HG03378 (cell line): ENCODE data around the gene CMTR2.

Source experiments
- ATAC-seq: cut with Tn5 transposase; IDR thresholded peaks from one replicate; pipeline ENCODE4 v1.9.1; 2021; ENCODE audit warnings: mild to moderate bottlenecking, moderate library complexity; ENCODE audit not compliant: unreplicated experiment

CMTR2 gene

DNA sequence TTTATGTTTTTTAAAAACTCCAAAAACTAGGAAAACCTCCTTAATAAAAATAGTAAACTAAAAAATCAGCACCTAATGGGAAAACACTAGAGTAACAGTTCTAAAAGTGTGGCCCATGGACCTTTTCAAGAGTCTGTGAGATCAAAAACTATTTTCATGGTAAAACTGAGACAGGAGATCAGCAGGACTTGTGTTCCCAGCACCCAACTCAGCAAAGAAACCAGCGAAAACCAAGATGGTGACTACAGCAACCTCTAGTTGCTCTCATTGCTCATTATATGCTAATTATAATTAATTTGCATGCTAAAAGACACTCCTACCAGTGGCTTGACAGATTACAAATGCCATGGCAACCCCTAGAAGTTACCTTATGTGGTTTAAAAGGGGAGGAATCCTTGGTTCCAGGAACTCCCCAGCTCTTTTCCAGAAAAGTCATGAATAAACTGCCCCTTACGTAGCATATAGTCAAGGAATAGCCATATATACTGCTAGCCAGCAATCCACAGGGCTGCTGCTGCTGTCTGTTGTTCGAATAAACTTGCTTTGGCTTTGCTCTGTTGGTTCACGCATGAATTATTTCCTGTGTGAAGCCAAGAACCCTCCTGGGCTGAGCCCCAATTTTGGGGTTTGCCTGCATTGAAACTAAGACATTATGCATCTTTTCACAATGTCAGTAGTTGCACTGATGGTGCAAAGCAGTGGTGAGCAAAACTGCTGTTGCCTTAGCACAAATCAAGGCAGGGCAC lies 12.4 kb downstream of the CMTR2 start:
- no peak for ATAC-seq

DNA sequence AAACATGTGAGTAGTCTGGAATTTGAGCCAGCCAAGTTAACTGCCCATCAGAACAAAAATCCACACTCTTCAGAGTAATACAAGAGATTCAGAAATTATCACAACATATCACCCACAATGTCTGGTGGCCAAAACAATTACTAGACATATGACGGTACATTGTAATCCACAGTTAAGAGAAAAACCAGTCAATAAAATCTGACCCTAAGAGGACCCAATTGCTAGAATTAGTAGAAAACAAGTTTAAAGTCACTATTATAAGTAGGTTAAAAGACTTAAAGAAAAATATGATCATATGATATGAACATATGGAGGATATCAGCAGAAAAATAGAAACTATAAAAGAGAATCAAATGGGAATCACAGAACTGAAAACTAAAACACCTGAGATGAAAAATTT lies 15.8 kb downstream of the CMTR2 start:
- no peak for ATAC-seq

DNA sequence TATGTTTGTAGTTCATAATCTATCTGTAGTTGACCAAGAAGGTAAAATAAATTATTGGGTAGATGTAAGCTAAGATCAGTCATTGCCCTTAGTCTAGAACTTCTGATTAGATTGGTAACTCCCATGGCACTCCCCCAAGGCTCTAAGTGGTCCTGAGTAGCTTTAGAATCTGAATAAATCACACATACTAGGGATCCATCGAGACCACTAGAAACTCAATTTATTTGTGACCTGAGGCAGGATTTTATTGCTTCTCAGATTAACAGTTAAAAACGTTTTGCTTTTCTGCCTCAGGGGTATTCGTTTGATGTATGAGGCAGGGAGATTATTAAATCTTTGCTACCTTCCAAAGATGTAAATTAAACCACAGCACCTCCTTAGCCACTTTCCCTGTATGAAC lies 24.9 kb downstream of the CMTR2 start:
- ATAC-seq: no peak

DNA sequence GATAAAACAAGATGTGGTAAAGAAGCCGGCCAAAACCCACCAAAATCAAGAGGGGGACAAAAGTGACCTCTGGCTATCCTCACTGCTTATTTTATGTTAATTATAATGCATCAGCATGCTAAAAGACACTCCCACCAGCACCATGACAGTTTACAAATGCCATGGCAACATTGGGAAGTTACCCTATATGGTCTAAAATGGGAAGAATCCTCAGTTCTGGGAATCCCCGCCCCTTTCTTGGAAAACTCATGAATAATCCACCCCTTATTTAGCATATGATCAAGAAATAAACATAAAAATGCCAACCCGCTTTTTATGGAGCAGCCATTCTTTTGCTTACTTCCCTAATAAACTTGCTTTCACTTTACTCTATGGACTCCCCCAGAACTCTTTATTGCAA lies 25.6 kb downstream of the CMTR2 start:
- ATAC-seq: no peak

DNA sequence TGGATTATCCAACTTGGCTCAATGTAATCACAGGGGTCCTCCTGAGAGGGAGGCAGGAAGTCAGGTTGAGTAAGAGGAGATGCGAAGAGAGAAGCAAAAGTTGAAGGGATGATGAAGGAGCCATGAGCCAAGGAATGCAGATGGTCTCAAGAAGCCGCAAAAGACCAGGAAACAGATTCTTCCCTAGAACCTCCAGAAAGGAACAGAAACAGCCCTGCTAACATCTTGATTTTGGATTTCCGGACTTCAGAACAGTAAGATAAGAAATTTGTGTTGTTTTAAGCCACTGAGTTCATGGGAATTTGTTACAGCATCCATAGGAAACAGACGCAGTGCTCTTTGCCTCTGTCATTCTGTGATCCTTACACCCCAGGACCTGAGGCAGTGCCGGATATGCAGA lies 26.8 kb downstream of the CMTR2 start:
- ATAC-seq: no peak

DNA sequence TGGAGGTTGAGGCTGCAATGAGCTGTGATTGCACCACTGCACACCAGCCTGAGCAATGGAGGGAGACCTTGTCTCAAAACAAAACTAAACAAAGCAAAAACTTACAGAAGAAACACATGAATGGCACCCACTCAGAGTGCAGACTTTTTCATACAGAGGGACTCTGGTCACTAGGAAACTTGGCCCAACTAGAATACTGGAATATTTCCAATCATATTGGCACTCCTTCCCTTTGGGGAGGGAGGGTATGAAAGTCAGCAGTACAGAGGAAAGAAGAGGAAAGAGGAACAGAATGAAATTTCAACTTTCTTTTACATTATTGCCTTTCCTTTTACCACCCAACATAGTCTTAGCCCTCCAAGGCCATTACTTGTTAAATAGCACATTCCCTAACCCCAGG lies 28.2 kb downstream of the CMTR2 start:
- no peak for ATAC-seq

DNA sequence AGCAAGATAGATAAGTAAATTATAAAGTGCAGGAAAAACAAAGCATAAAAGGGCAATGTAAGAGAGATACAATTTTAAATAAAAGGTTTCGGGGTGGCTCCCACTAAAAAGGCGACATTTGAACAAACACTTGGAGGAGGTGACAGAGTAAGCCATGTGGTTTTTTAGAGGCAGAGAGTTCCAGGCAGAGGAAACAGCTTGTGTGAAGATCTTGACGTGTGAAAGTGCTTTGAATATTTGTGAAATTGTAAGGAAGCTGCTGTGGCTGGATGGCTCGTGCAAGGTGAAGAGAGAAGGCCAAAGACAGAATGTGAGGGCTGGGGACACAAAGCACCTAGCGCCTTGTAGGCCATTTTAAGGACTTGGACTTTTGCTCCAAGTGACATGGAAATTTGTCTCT lies 30.1 kb downstream of the CMTR2 start:
- no peak for ATAC-seq

DNA sequence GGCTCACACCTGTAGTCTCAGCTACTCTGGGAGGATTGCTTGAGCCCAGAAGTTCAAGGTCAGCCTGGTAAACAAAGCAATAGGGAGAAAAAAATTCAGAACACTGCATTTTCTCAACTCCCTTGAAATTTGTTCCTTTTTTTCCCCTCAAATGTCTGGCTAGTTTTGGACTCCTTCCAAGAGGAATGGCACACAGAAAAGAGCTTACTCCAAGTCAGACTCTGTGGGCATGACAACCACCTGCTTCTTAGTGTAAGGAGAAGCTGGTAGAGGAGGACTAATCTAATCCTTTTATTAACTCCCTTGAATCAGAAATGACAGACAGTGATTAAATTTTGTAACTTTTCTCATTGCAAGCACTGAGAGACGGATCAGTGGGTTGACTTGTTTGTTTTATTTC lies 30.8 kb downstream of the CMTR2 start:
- ATAC-seq: no peak

DNA sequence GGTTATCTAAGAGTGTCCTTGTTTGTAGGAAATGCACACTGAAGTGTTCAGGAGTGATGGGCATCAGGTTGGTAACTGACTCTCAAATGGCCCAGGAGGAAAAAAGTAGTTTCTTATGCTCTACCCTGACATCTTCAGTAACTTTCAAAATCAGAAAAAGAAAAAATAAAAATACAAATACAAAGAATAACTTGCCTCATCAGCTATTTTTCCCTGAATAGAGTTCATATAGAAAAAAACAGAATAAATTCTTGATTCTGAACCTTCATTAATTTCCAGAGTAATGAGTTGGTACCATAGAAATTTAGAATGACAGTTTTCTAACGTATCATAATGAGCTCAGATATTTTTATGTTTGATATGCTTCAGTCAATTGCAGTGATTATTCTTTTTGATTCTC lies 31.4 kb downstream of the CMTR2 start:
- ATAC-seq: no peak

DNA sequence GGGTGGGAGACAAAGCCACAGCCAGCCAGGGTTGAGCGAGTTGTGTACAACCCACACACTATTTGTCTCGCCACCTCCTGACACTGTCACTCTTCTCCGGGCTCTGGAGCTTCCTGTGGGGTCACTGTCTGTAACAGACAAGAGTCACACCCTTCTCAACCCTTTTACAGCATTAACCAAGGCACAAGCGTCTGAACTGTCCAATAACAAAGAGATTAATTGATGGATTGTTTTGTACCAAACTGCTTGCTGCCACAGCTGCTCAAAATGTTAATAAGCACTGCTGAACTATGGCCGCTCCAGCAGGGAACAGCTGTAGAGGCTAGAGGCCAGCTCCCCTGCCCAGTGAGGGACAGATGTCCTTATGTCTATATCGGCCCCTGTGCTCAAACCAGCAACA lies 33.5 kb downstream of the CMTR2 start:
- ATAC-seq: no peak

DNA sequence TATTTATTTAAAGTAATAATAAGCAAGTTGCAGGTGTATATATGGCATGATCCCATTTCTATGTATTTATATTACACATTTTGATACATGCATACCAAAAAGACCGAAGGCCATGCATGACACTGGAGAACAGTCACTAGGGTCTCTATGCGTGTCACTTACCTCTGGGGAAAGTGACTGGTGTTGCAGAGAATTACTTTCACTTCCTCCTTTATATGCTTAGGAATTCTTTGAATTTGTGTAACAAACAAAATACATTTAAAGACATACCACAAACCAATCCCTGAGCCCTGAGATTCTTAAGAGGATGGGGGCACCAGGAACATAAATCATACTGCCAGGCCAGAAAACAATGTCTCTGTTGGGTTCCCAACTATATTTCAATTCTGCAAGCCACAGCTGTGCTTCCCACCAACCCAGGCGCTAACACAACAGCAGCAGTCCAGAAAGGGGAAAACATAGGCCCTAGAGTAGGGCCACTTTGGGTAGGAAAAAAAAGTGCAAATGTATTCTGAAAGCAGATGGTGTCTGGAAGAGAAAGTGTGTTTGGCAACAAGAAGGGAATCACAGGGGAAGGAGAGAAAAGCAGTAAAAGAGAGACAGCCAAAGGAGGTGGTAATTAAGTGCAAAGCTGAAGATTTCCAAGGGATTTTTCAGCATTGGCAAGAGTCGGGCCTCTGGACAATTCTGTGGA lies 34.2 kb downstream of the CMTR2 start:
- no peak for ATAC-seq

DNA sequence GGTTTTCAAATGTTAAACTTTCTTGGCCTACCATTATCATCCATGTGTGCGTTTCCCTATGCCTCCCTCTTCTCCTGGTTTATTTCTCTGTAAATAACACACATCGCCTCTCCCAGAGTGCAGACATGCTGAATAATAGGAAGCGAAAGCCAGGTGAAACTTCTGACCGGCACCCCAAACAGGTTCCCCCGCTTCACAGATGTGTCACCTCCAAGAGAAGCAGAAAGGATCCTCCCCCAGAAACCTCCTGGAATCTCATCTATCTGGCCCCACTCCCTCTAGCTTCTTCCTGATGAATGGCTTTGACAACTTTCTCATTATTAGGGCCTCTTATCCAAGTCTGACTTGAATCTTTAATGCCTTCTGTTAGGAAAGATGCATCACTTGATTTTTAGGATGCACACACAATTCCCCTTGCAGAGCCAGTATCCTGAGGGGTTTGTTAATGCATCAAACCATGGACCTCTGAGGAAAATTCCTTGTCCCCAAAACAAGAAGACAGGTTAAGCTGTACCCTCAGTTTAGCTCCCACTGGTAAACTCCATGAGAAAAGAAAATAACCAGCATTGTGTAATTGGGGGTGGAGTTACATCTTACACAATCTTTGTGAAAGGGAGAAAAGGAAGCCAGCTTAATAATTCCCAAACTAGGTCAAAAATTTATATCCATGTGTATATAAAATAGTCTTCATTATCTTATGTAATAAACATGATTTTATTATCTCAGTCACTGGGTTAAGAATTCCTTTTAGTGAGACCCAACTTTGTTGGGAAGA lies 38.6 kb downstream of the CMTR2 start:
- no peak for ATAC-seq

DNA sequence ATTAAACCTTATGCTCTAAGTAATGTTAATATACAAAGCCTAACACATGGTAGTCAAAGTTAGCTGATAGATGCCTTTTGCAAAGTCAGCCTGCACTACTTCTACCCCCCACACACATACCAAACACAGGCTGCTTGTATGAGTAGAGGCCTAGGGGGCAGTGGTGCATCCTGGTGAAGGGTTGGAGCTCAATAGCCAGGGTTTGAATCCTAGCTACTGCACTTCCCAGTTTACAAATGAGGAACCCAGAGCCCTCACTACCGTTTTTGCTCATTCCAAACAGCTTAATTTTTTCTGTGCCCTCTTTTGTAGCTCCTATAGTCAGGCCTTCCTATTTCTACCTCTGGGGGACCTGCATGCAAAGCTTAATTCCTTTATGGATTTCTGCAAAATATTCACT lies 39.8 kb downstream of the CMTR2 start:
- ATAC-seq: no peak

DNA sequence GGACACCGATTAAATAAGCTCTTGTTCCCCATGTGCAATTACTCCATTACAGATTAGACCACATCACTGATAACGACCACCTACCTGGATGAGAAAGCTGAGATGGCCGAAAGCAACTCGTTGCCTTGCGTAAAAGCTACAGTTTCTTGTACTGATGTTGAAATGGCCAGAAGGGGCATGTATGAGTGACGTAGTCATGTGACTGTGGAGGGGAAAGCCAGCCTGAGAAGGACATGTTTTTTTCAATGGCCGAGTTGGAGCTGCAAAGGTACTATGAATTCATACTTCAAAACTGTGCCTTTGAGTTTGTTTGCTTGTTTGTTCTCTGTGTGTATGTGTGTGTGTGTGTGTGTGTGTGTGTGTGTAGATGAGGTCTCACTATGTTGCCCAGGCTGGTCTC lies 41.7 kb downstream of the CMTR2 start:
- no peak for ATAC-seq

DNA sequence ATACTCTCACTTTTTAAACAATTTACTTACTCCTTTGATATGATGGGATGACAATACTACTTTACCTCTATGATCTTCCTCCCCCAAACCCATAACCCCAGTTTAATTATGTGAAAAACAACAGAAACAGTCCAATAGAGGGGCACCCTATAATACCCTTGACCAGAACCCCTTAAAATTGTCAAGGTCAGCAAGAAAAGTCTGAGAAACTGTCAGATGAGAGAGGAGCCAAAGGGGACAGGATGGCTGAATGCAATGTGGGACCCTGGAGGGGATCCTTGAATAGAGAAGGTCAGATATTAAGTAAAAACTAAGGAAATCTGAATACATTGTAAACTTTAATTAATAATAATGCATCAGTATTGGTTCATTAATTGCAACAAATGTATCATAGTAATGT lies 42.9 kb downstream of the CMTR2 start:
- no peak for ATAC-seq

DNA sequence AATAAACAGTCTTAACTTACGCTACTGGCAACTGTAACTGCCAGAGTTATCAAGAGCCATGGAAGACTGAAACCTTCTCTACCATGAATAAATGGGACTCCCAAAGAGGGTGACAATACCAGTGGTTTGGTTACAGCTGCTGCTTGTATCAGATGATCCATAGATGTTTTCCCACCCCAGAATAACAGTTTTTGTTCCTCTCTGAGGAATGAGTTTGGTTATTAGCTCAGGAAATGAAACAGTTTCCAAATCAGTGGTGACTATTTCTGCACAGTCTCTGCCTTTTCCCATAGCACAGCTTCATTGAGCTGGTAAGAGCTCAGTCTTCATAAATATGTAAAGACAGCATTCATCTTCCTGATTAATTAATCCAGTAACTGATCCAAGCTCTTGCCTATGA lies 44.7 kb downstream of the CMTR2 start:
- ATAC-seq: no peak

DNA sequence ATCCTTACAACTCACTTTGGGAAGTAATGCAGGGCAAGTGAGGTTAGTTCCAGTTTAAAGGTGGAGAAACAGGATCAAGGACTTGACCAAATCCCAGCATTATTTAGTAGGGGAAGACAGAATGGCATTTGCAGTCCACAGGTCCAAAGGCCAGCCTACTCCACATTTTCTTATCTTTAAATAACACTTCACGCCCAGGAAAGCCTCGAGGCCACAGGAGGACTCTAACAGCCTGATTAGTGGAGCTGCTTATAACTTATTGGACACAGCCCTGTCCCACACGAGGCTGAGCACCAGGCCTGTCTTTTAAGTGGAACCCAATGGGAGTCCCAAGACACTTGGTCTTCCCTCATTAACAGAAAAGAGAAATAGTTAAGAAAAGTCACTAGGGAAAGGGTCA lies 46.6 kb downstream of the CMTR2 start:
- no peak for ATAC-seq

DNA sequence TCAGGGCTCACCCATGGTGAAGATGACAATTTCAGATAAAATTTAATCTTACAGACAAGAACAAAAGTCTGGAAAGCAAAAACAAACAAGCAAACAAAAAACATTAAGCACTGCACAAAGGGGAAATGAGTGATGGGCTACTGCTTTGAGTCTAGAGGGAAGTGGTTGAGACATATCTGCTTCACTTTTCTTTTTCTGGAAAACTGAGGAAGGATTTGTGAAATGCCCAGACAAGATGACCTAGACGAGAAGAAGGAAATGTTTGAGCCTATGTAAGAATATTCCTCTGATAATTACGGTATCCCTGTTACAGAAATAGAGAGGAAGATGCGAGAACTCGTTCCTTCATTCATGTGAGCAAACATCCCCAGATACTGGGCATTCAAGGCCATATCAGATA lies 47.2 kb downstream of the CMTR2 start:
- ATAC-seq: no peak
